Adrenal gland (tissue), 5 donors: ENCODE measurements around the gene TNS3.

Source experiments
- POLR2A ChIP-seq, 2 donors: fragments of 450-650 bp; IDR thresholded peaks; one replicate each; pipeline ENCODE4 v1.6.1; 2017; ENCODE audit warnings: antibody characterized with exemption in 2 of 2, mild to moderate bottlenecking in 2 of 2, moderate library complexity in 1 of 2
- TF ChIP-seq, protein P1 (sequence below), 6 experiments: fragments of 450-650 bp in 4 of 6; fragments of 200-600 bp in 2 of 6; sonication (generic) in 1 of 6; IDR thresholded peaks; 1 replicate in 5 of 6; 2 replicates in 1 of 6; pipeline versions ENCODE4 v1.5.1 to v1.8.0; 2016 to 2021; ENCODE audit warnings: antibody characterized with exemption in 6 of 6, mild to moderate bottlenecking in 2 of 6, moderate library complexity in 1 of 6
- donor health status: DM: no; HTN: no; CAD: no.

- TF ChIP-seq, protein P1, sequence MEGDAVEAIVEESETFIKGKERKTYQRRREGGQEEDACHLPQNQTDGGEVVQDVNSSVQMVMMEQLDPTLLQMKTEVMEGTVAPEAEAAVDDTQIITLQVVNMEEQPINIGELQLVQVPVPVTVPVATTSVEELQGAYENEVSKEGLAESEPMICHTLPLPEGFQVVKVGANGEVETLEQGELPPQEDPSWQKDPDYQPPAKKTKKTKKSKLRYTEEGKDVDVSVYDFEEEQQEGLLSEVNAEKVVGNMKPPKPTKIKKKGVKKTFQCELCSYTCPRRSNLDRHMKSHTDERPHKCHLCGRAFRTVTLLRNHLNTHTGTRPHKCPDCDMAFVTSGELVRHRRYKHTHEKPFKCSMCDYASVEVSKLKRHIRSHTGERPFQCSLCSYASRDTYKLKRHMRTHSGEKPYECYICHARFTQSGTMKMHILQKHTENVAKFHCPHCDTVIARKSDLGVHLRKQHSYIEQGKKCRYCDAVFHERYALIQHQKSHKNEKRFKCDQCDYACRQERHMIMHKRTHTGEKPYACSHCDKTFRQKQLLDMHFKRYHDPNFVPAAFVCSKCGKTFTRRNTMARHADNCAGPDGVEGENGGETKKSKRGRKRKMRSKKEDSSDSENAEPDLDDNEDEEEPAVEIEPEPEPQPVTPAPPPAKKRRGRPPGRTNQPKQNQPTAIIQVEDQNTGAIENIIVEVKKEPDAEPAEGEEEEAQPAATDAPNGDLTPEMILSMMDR (IDR thresholded peaks at IDR 0.05), result no peak
- no peak for TF ChIP-seq POLR2A (IDR thresholded peaks at IDR 0.05)
These were observed 20.5 kb upstream of the TNS3 start for GRCh38 chr7:47602272-47603004.
